ENCODE data around the gene VSTM4.

- TF ChIP-seq CTCF (IDR thresholded peaks at IDR 0.05; ENCODE audit: low read depth, low read length) (no peak), MAX (IDR thresholded peaks at IDR 0.05; ENCODE audit: low read depth, low read length) (no peak)
Measured at GRCh38 chr10:49023071-49023470, 92.3 kb downstream of the VSTM4 start.

Measured in NB4 (cell line).